ENCODE measurements around the gene SLC35D3. TPM values are rescaled to one million over a fixed set of nuclear protein-coding genes. Genes with fewer than 3 reads are reported as not detected.

Gene SLC35D3
- polyA plus RNA-seq, 3 donors, result not detected

DNA sequence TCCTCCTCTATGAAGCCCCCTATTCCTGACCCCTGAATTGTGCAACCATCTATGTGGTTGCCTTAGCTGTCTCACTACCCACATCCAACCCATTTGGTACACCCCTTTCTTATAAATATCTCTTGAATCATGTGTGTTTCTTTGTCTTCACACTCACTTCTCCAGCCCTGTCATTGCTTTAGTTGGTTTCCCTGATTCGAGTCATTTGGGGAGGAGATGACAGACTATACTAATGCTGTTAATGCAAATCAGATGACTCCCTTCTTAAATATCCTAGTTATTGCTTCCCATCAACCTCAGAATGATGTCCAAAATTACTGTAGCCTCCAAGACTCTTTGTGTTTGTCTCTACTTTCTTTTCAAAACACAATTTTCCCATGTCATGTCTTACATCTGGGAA, 23.0 kb downstream of the SLC35D3 start:
- H3K4me1 ChIP-seq (ENCODE audit: control insufficient read depth in 1 of 2, insufficient read depth in 2 of 2, low read length in 2 of 2), result no peaks in the 10 kb centered on the region
- DNase-seq, result no peak
- Mint-ChIP-seq H3K36me3 (no peaks in the 10 kb centered on the region), H3K27me3 (ENCODE audit: low read depth in 3 of 3) (no peaks in the 10 kb centered on the region), H3K4me3 (no peak overlapping the region), H3K9me3 (peaks cover 0 to 8% (median 6%) of the 10 kb centered on the region in 7 donors), H3K4me1 (no peaks in the 10 kb centered on the region), H3K27ac (no peak overlapping the region)
- no peaks in the 10 kb centered on the region for H3K36me3 ChIP-seq (replicated peaks in 1 of 2; ENCODE audit: control insufficient read depth in 1 of 2, insufficient read depth in 2 of 2, low read length in 2 of 2)
- H3K9me3 ChIP-seq (replicated peaks in 1 of 2; ENCODE audit: control insufficient read depth in 1 of 2, insufficient read depth in 1 of 2, low read length in 2 of 2), result peaks cover 0 to 3% of the 10 kb centered on the region in 2 donors
- H2AFZ ChIP-seq (ENCODE audit: insufficient read depth, low read depth, low read length, poor library complexity, severe bottlenecking), result no peak overlapping the region
- intact Hi-C loops (cut with micrococcal nuclease), result no loop called here
- no peak overlapping the region for H3K4me2 ChIP-seq (replicated peaks; ENCODE audit: extremely low read depth, low read length, poor library complexity, severe bottlenecking)
- peaks cover 0 to 5% of the 10 kb centered on the region in 2 donors for H3K27me3 ChIP-seq (ENCODE audit: control insufficient read depth in 2 of 2, insufficient read depth in 2 of 2, low read length in 2 of 2)
- H4K20me1 ChIP-seq (ENCODE audit: insufficient read depth, low read length), result no peaks in the 10 kb centered on the region
- no peaks in the 10 kb centered on the region for H3K79me2 ChIP-seq (ENCODE audit: insufficient read depth, low read length)
- WGBS (ENCODE audit: insufficient coverage), result 100% methylated on average over 1 of the region's 1 CpG
- H3K4me3 ChIP-seq (replicated peaks in 1 of 3; ENCODE audit: low read depth in 2 of 3, low read length in 3 of 3), result no peak overlapping the region
- TF ChIP-seq, protein P1, sequence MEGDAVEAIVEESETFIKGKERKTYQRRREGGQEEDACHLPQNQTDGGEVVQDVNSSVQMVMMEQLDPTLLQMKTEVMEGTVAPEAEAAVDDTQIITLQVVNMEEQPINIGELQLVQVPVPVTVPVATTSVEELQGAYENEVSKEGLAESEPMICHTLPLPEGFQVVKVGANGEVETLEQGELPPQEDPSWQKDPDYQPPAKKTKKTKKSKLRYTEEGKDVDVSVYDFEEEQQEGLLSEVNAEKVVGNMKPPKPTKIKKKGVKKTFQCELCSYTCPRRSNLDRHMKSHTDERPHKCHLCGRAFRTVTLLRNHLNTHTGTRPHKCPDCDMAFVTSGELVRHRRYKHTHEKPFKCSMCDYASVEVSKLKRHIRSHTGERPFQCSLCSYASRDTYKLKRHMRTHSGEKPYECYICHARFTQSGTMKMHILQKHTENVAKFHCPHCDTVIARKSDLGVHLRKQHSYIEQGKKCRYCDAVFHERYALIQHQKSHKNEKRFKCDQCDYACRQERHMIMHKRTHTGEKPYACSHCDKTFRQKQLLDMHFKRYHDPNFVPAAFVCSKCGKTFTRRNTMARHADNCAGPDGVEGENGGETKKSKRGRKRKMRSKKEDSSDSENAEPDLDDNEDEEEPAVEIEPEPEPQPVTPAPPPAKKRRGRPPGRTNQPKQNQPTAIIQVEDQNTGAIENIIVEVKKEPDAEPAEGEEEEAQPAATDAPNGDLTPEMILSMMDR (IDR thresholded peaks at IDR 0.05), result no peak
- no peak overlapping the region for H3K27ac ChIP-seq (ENCODE audit: low read depth in 1 of 2, low read length in 2 of 2)
- no peak overlapping the region for H3K9ac ChIP-seq (ENCODE audit: insufficient read depth, low read length, poor library complexity, severe bottlenecking)

DNA sequence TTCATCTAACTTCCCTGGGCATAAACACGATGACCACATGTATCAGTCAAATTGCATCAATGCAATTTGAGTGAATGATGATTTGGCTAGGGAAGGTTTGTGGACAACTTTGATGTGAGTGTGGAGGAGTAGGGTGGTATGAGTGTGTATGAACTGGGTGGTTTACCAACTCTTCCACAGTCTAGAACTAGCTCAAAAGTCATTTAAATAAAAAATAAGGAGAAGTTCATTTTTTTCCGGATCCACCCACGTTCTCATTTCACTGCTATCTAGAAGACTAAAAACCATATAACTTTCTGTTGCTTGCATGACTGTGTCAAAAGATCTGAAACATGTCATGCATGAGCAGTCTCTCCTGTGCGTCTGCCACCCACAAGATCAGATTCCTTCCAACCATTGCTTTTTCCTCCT, 23.6 kb downstream of the SLC35D3 start:
- no peak overlapping the region for H3K4me2 ChIP-seq (replicated peaks; ENCODE audit: extremely low read depth, low read length, poor library complexity, severe bottlenecking)
- H3K4me1 Mint-ChIP-seq, result no peaks in the 10 kb centered on the region
- H3K36me3 ChIP-seq (replicated peaks in 1 of 2; ENCODE audit: control insufficient read depth in 1 of 2, insufficient read depth in 2 of 2, low read length in 2 of 2), result no peaks in the 10 kb centered on the region
- H3K9me3 Mint-ChIP-seq, result peaks cover 0 to 8% (median 6%) of the 10 kb centered on the region in 7 donors
- no peak overlapping the region for H2AFZ ChIP-seq (ENCODE audit: insufficient read depth, low read depth, low read length, poor library complexity, severe bottlenecking)
- WGBS (ENCODE audit: insufficient coverage), result 100% methylated on average over 2 of the region's 4 CpGs
- intact Hi-C loops (cut with micrococcal nuclease), result no loop called here
- no peak overlapping the region for H3K4me3 Mint-ChIP-seq
- H3K4me1 ChIP-seq (ENCODE audit: control insufficient read depth in 1 of 2, insufficient read depth in 2 of 2, low read length in 2 of 2), result no peaks in the 10 kb centered on the region
- H3K4me3 ChIP-seq (replicated peaks in 1 of 3; ENCODE audit: low read depth in 2 of 3, low read length in 3 of 3), result no peak overlapping the region
- no peak overlapping the region for H3K9ac ChIP-seq (ENCODE audit: insufficient read depth, low read length, poor library complexity, severe bottlenecking)
- no peaks in the 10 kb centered on the region for H4K20me1 ChIP-seq (ENCODE audit: insufficient read depth, low read length)
- H3K27ac ChIP-seq (ENCODE audit: low read depth in 1 of 2, low read length in 2 of 2), result no peak overlapping the region
- H3K9me3 ChIP-seq (replicated peaks in 1 of 2; ENCODE audit: control insufficient read depth in 1 of 2, insufficient read depth in 1 of 2, low read length in 2 of 2), result peaks cover 0 to 3% of the 10 kb centered on the region in 2 donors
- no peaks in the 10 kb centered on the region for H3K79me2 ChIP-seq (ENCODE audit: insufficient read depth, low read length)
- H3K27me3 ChIP-seq (ENCODE audit: control insufficient read depth in 2 of 2, insufficient read depth in 2 of 2, low read length in 2 of 2), result peaks cover 0 to 5% of the 10 kb centered on the region in 2 donors
- DNase-seq, result no peak
- H3K27ac Mint-ChIP-seq, result no peak overlapping the region
- no peaks in the 10 kb centered on the region for H3K27me3 Mint-ChIP-seq (ENCODE audit: low read depth in 3 of 3)
- TF ChIP-seq, protein P1 (IDR thresholded peaks at IDR 0.05), result no peak
- no peaks in the 10 kb centered on the region for H3K36me3 Mint-ChIP-seq
